DOHH2 (cell line): Measurements from ENCODE around the gene ADORA1.
A peak's percentile ranks its signal among the peaks of the same experiment; 100 is the strongest.

Source experiments
- H3F3A ChIP-seq: fragments of 200-600 bp; sonication (generic), shearing (Covaris generic); 2 replicates; pipeline ENCODE4 v1.6.0; 2016; ENCODE audit warnings: antibody characterized with exemption, mild to moderate bottlenecking; ENCODE audit not compliant: control insufficient read depth, insufficient read depth
- H3K27ac ChIP-seq: fragments of 200-600 bp; sonication (generic); 2 replicates; pipeline ENCODE4 v1.5.1; 2014; ENCODE audit warnings: low read depth, mild to moderate bottlenecking, low read length, moderate library complexity
- H3K27me3 ChIP-seq: fragments of 200-600 bp; sonication (generic); 2 replicates; pipeline ENCODE4 v1.6.1; 2014; ENCODE audit warnings: mild to moderate bottlenecking, low read length, mixed read lengths; ENCODE audit not compliant: control insufficient read depth
- H3K36me3 ChIP-seq: fragments of 200-600 bp; sonication (generic); 2 replicates; pipeline ENCODE4 v1.6.1; 2014; ENCODE audit warnings: mild to moderate bottlenecking, low read length, moderate library complexity, mixed read lengths; ENCODE audit not compliant: control insufficient read depth
- H3K4me1 ChIP-seq: fragments of 200-600 bp; sonication (generic); 2 replicates; pipeline ENCODE4 v1.6.1; 2014; ENCODE audit warnings: mild to moderate bottlenecking, low read length, mixed read lengths; ENCODE audit not compliant: control insufficient read depth
- H3K4me2 ChIP-seq: fragments of 200-600 bp; sonication (generic); 2 replicates; pipeline ENCODE4 v1.6.0; 2014; ENCODE audit warnings: mild to moderate bottlenecking, low read length, moderate library complexity
- H3K4me3 ChIP-seq: fragments of 200-600 bp; sonication (generic); 2 replicates; pipeline ENCODE4 v1.5.1; 2014; ENCODE audit warnings: mild to moderate bottlenecking, low read length, mixed read lengths
- H3K79me2 ChIP-seq: fragments of 200-600 bp; sonication (generic); 2 replicates; pipeline ENCODE4 v1.6.1; 2014; ENCODE audit warnings: mild to moderate bottlenecking, low read length, mixed read lengths; ENCODE audit not compliant: control insufficient read depth
- H3K9me2 ChIP-seq: fragments of 200-600 bp; sonication (generic); replicated peaks from 2 replicates; pipeline ENCODE4 v1.6.1; 2014; ENCODE audit warnings: mild to moderate bottlenecking, low read length, mixed read lengths; ENCODE audit not compliant: control insufficient read depth
- H3K9me3 ChIP-seq: fragments of 200-600 bp; sonication (generic); 2 replicates; pipeline ENCODE4 v1.6.1; 2014; ENCODE audit warnings: antibody characterized with exemption, low read length, mixed read lengths; ENCODE audit not compliant: control insufficient read depth, insufficient read depth
- H4K20me1 ChIP-seq: fragments of 200-600 bp; sonication (generic); 2 replicates; pipeline ENCODE4 v1.6.0; 2014; ENCODE audit warnings: low read depth, mild to moderate bottlenecking, antibody characterized with exemption, low read length, moderate library complexity; ENCODE audit not compliant: control insufficient read depth, insufficient read depth
- EZH2phosphoT487 ChIP-seq: fragments of 200-600 bp; sonication (generic); IDR thresholded peaks from 2 replicates; pipeline ENCODE4 v1.6.1; 2017; ENCODE audit warnings: borderline replicate concordance, mild to moderate bottlenecking, antibody characterized with exemption, low read length, moderate library complexity, mixed read lengths
- TF ChIP-seq, protein P1 (sequence below): fragments of 200-600 bp; sonication (generic); IDR thresholded peaks from one replicate; pipeline ENCODE4 v1.5.1; 2014; ENCODE audit warnings: antibody characterized with exemption, mild to moderate bottlenecking, low read depth, low read length; ENCODE audit not compliant: poor library complexity, severe bottlenecking

Gene ADORA1

DNA sequence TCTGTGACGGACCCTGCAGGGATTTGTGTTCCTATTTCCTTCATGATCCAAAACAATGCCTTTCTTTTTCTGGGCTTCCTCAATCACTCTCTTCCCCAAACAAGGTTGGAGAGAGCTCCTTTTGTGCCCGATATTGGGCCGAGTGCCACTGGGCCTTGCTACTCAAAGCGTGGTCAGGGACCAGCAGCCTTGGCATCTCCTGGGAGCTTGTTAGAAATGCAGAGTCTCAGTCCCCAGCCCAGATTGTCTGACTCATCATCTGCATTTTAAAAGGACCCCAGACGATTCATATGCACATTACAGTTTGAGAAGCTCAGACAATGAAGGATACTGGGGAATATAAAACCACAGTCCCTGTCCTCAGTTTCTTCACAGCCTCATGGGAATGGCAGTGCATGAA, 19.9 kb downstream of the ADORA1 start:
- no peaks in the 10 kb centered on the region for H3K36me3 ChIP-seq
- no peaks in the 10 kb centered on the region for H3K4me1 ChIP-seq
- no peaks in the 10 kb centered on the region for H3K9me2 ChIP-seq
- H3K4me2 ChIP-seq: no peak overlapping the region
- H3F3A ChIP-seq: no peaks in the 10 kb centered on the region
- peaks cover 2% of the 10 kb centered on the region; the same call in 1 of the 2 replicates for H3K27me3 ChIP-seq
- TF ChIP-seq EZH2phosphoT487: no peak
- TF ChIP-seq, protein P1, sequence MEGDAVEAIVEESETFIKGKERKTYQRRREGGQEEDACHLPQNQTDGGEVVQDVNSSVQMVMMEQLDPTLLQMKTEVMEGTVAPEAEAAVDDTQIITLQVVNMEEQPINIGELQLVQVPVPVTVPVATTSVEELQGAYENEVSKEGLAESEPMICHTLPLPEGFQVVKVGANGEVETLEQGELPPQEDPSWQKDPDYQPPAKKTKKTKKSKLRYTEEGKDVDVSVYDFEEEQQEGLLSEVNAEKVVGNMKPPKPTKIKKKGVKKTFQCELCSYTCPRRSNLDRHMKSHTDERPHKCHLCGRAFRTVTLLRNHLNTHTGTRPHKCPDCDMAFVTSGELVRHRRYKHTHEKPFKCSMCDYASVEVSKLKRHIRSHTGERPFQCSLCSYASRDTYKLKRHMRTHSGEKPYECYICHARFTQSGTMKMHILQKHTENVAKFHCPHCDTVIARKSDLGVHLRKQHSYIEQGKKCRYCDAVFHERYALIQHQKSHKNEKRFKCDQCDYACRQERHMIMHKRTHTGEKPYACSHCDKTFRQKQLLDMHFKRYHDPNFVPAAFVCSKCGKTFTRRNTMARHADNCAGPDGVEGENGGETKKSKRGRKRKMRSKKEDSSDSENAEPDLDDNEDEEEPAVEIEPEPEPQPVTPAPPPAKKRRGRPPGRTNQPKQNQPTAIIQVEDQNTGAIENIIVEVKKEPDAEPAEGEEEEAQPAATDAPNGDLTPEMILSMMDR: no peak
- no peaks in the 10 kb centered on the region for H3K9me3 ChIP-seq
- H4K20me1 ChIP-seq: no peaks in the 10 kb centered on the region
- H3K27ac ChIP-seq: no peak overlapping the region
- no peak overlapping the region for H3K4me3 ChIP-seq
- no peaks in the 10 kb centered on the region for H3K79me2 ChIP-seq

- no peaks in the 10 kb centered on the region for H3K4me1 ChIP-seq
- no peak for TF ChIP-seq EZH2phosphoT487
- TF ChIP-seq, protein P1: peak; percentile 52
- no peaks in the 10 kb centered on the region for H3K36me3 ChIP-seq
- H3F3A ChIP-seq: no peaks in the 10 kb centered on the region
- H3K4me3 ChIP-seq: no peak overlapping the region
- no peaks in the 10 kb centered on the region for H3K9me2 ChIP-seq
- peaks cover 2% of the 10 kb centered on the region; the same call in 1 of the 2 replicates for H3K27me3 ChIP-seq
- no peaks in the 10 kb centered on the region for H4K20me1 ChIP-seq
- no peak overlapping the region for H3K27ac ChIP-seq
- H3K79me2 ChIP-seq: no peaks in the 10 kb centered on the region
- H3K4me2 ChIP-seq: no peak overlapping the region
- H3K9me3 ChIP-seq: no peaks in the 10 kb centered on the region
These were observed 20.6 kb downstream of the ADORA1 start for GRCh38 chr1:203148127-203148526.

- H3K4me2 ChIP-seq: no peak overlapping the region
- H3K27me3 ChIP-seq: peaks cover 5% of the 10 kb centered on the region; the same call in 1 of the 2 replicates
- no peaks in the 10 kb centered on the region for H3K4me1 ChIP-seq
- H4K20me1 ChIP-seq: no peaks in the 10 kb centered on the region
- TF ChIP-seq, protein P1: no peak
- TF ChIP-seq EZH2phosphoT487: no peak
- no peaks in the 10 kb centered on the region for H3K79me2 ChIP-seq
- no peak overlapping the region for H3K27ac ChIP-seq
- H3K4me3 ChIP-seq: no peak overlapping the region
- no peaks in the 10 kb centered on the region for H3K9me2 ChIP-seq
- no peaks in the 10 kb centered on the region for H3K36me3 ChIP-seq
- H3K9me3 ChIP-seq: no peaks in the 10 kb centered on the region
- no peaks in the 10 kb centered on the region for H3F3A ChIP-seq
These were observed 21.1 kb downstream of the ADORA1 start for GRCh38 chr1:203148579-203148978.
